ENCODE data around the gene EMC9. TPM values are rescaled to one million over a fixed set of nuclear protein-coding genes. Genes with fewer than 3 reads are reported as not detected.

EMC9 gene
- total and polyA plus RNA-seq, 2 of the 8 experiments (the other 6 are each of a cell fraction or from before 2014, with no cell fraction given), result 38.4 to 47.2 TPM

DNA sequence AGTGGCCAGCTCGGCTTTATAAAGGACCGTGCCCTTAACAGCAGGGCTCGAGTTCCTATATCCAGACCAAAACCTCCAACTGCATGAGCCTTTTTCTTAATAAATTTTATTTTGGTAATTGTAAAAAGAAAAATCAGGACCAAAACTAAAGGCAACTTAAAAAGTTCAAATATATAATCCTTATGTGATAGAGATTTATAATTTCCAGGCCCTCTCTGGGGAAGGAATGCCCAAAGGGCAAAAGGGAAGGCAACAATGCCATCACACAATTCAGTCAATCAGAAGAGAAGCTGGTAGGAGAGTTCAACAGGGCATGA is 47.6 kb upstream of the EMC9 start:
- Histone ChIP-seq H3K79me2 (ENCODE audit: control insufficient read depth in 1 of 2, insufficient read depth in 2 of 2, low read length in 2 of 2) (peaks cover 0 to 13% of the 10 kb centered on the region in 2 experiments; a peak in 2 of 4 replicates), H3K4me3 (ENCODE audit: extremely low read depth in 1 of 4, insufficient read depth in 2 of 4, low read depth in 3 of 4, low read length in 4 of 4) (peak overlapping the region; percentile 5 to 91 (median 81); a peak in 7 of 8 replicates), H3K23me2 (ENCODE audit: low read depth, low read length) (peaks cover 5% of the 10 kb centered on the region), H3K56ac (replicated peaks; ENCODE audit: insufficient read length, low read depth, low read length) (no peak overlapping the region), H3K18ac (ENCODE audit: extremely low read depth, low read length) (no peak overlapping the region), H2BK5ac (ENCODE audit: low read depth, low read length) (no peak overlapping the region), H3K27me3 (replicated peaks in 1 of 4; ENCODE audit: control insufficient read depth in 3 of 4, extremely low read depth in 1 of 4, insufficient read depth in 3 of 4, low read length in 3 of 4) (no peaks in the 10 kb centered on the region), H3K27ac (ENCODE audit: low read depth, low read length) (no peak overlapping the region), H3K9ac (replicated peaks in 1 of 4; ENCODE audit: extremely low read depth in 1 of 4, low read depth in 3 of 4, low read length in 3 of 4) (0 out of 7 replicates have a peak overlapping the region, but pooled peaks of 1 of the 4 experiments have one; percentile 42), H2BK120ac (replicated peaks; ENCODE audit: low read depth, low read length) (no peak overlapping the region), H3K23ac (ENCODE audit: insufficient read length) (no peak overlapping the region), H4K20me1 (replicated peaks in 1 of 2; ENCODE audit: control insufficient read depth in 1 of 2, insufficient read depth in 2 of 2, low read length in 2 of 2) (peaks cover 0 to 16% of the 10 kb centered on the region in 2 experiments), H4K8ac (ENCODE audit: extremely low read depth, insufficient read depth, low read length) (no peak overlapping the region), H2AFZ (ENCODE audit: low read length) (no peak overlapping the region), H2BK20ac (ENCODE audit: low read length) (no peak overlapping the region), H2BK15ac (ENCODE audit: low read length) (0 out of 2 replicates have a peak overlapping the region, but pooled peaks have one; percentile 89), H3K36me3 (ENCODE audit: control insufficient read depth in 2 of 4, insufficient read depth in 4 of 4, low read length in 3 of 4) (peaks cover 17 to 35% (median 32%) of the 10 kb centered on the region in 4 experiments; a peak in 7 of 8 replicates), H3K4me2 (ENCODE audit: insufficient read depth in 1 of 2, low read depth in 2 of 2, low read length in 2 of 2) (peak overlapping the region; percentile 41 to 70), H4K91ac (replicated peaks; ENCODE audit: insufficient read length, low read length) (no peak overlapping the region), H3K9me3 (ENCODE audit: insufficient read depth in 2 of 2, low read depth in 1 of 2, low read length in 1 of 2) (no peaks in the 10 kb centered on the region), H3K14ac (ENCODE audit: insufficient read length) (no peak overlapping the region), H3K4ac (replicated peaks; ENCODE audit: insufficient read length, low read depth, low read length) (no peak overlapping the region), H4K5ac (ENCODE audit: insufficient read length, low read depth, low read length) (no peak overlapping the region), H3K4me1 (replicated peaks in 1 of 4; ENCODE audit: control insufficient read depth in 3 of 4, insufficient read depth in 4 of 4, low read length in 3 of 4) (peaks cover 0 to 7% (median 4%) of the 10 kb centered on the region in 4 experiments; a peak in 6 of 7 replicates), H3K79me1 (ENCODE audit: low read depth, low read length) (peaks cover 12% of the 10 kb centered on the region), H2AK5ac (ENCODE audit: low read depth, low read length) (no peak overlapping the region), H2BK12ac (ENCODE audit: low read depth, low read length) (no peak overlapping the region)
- 25% methylated on average over 3 of the region's 3 CpGs; no CpG with 5 or more reads in 1 of the 2 experiments for WGBS, 2 experiments (ENCODE audit: extremely low coverage in 1 of 2, insufficient coverage in 1 of 2, insufficient read length in 1 of 2, insufficient replicate concordance in 2 of 2, low coverage in 1 of 2, low lambda C conversion rate in 2 of 2, missing lambda C conversion rate in 1 of 2)
- TF ChIP-seq TCF12 (IDR thresholded peaks at IDR 0.05; ENCODE audit: low read depth, low read length), result no peak
- no peak for TF ChIP-seq SIRT6 (IDR thresholded peaks at IDR 0.05; ENCODE audit: low read length)
- TF ChIP-seq POLR2A (IDR thresholded peaks at IDR 0.05; ENCODE audit: control extremely low read depth in 1 of 2, low read depth in 2 of 2, low read length in 2 of 2), result no peak
- no peak for TF ChIP-seq JUND (IDR thresholded peaks at IDR 0.05; ENCODE audit: low read length)
- POLR2A ChIA-PET (ENCODE audit: partially characterized antibody), result interaction anchor here (0.5 to 7.9 kb wide), 18 partner anchors 8 to 94 kb away, joined by 3 to 158 read pairs (median 4); partner anchors contain the start of genes CHMP4A, EMC9, IRF9 and MDP1
- DNase-seq (ENCODE audit: low read depth in 1 of 2, low spot score in 2 of 2) (no peak), FAIRE-seq (no peak)
- CTCF ChIA-PET (ENCODE audit: partially characterized antibody), result interaction anchor here (0.8 to 4.1 kb wide), 4 partner anchors 24 to 118 kb away, joined by 3 to 16 read pairs (median 4); partner anchors contain the start of genes CHMP4A, CIDEB, DHRS1 and IRF9

Data from H1 (cell line).